NCI-H460 (cell line): ENCODE data around the gene CA10. TPM values are rescaled to one million over a fixed set of nuclear protein-coding genes. Genes with fewer than 3 reads are reported as not detected.
A peak's percentile ranks its signal among the peaks of the same experiment; 100 is the strongest.

ENCODE experiments used
- DNase-seq: peaks from one replicate; pipeline ENCODE4 v3.0.0-alpha.2; 2016; ENCODE audit warnings: low read depth; ENCODE audit errors: extremely low read depth
- total RNA-seq: library from RNA; depleted of rRNA; stranded (reverse); fragments of >200 nt; shearing (Covaris generic); gene quantifications from 2 replicates; pipeline ENCODE4 v1.2.3, GENCODE V29; 2014

CA10 gene
- total RNA-seq, 1 experiment from 2014 or later = not detected

GRCh38 chr17:51736356-51736755, 422.2 kb downstream of the CA10 start:
- no peak for DNase-seq

- DNase-seq = no peak
Measured at GRCh38 chr17:51734976-51735375, 423.5 kb downstream of the CA10 start.

- DNase-seq = no peak
Measured at GRCh38 chr17:51734462-51734861, 424.1 kb downstream of the CA10 start.

GRCh38 chr17:51733166-51733565, 425.3 kb downstream of the CA10 start:
- DNase-seq = no peak

GRCh38 chr17:51731941-51732722, 426.4 kb downstream of the CA10 start:
- DNase-seq = no peak

GRCh38 chr17:51730303-51731050, 428.0 kb downstream of the CA10 start:
- DNase-seq = no peak

GRCh38 chr17:51725185-51725584, 433.3 kb downstream of the CA10 start:
- DNase-seq = no peak

GRCh38 chr17:51724043-51724580, 434.4 kb downstream of the CA10 start:
- DNase-seq = no peak

GRCh38 chr17:51722994-51723393, 435.5 kb downstream of the CA10 start:
- no peak for DNase-seq

- DNase-seq = no peak
Measured at GRCh38 chr17:51721730-51722129, 436.8 kb downstream of the CA10 start.

GRCh38 chr17:51720439-51720838, 438.1 kb downstream of the CA10 start:
- DNase-seq = no peak

- DNase-seq = no peak
Measured at GRCh38 chr17:51718983-51719382, 439.5 kb downstream of the CA10 start.

- DNase-seq = no peak
Measured at GRCh38 chr17:51711581-51711980, 446.9 kb downstream of the CA10 start.

GRCh38 chr17:51710634-51710979, 447.9 kb downstream of the CA10 start:
- no peak for DNase-seq

- DNase-seq = no peak
Measured at GRCh38 chr17:51709694-51710633, 448.6 kb downstream of the CA10 start.

- DNase-seq = no peak
Measured at GRCh38 chr17:51707216-51707615, 451.3 kb downstream of the CA10 start.

- DNase-seq = no peak
Measured at GRCh38 chr17:51706093-51706492, 452.4 kb downstream of the CA10 start.

- peak; percentile 22 for DNase-seq
Measured at GRCh38 chr17:51703361-51704341, 454.9 kb downstream of the CA10 start.

GRCh38 chr17:51702963-51703360, 455.6 kb downstream of the CA10 start:
- no peak for DNase-seq

GRCh38 chr17:51701501-51701900, 457.0 kb downstream of the CA10 start:
- DNase-seq = no peak
